GM23338 (cell line): Measurements from ENCODE around the gene RABEPK.
"Not testable (repeated sequence)": the region's sequence is repeated elsewhere in the genome, so short reads cannot be mapped to it uniquely, and the experiment has no call there.

Experiments
- CREB1 ChIP-seq: fragments of 250-450 bp; sonication (Bioruptor Pico); IDR thresholded peaks from 2 replicates; pipeline ENCODE4 v1.5.0; 2020; ENCODE audit warnings: low read depth, mild to moderate bottlenecking, moderate library complexity
- EZH2 ChIP-seq: fragments of 200-600 bp; sonication (generic); IDR thresholded peaks from one replicate; pipeline ENCODE4 v1.8.0; 2017; ENCODE audit warnings: antibody characterized with exemption, mild to moderate bottlenecking, low read depth; ENCODE audit not compliant: unreplicated experiment
- EZH2phosphoT487 ChIP-seq: fragments of 200-600 bp; sonication (generic); IDR thresholded peaks from one replicate; pipeline ENCODE4 v1.8.1; 2018; ENCODE audit warnings: antibody characterized with exemption; ENCODE audit not compliant: unreplicated experiment
- JUNB ChIP-seq: IDR thresholded peaks from one replicate; pipeline ENCODE4 v1.6.1; 2016; ENCODE audit warnings: antibody characterized with exemption; ENCODE audit not compliant: unreplicated experiment
- NANOG ChIP-seq: IDR thresholded peaks from 2 replicates; pipeline ENCODE4 v1.6.1; 2016; ENCODE audit warnings: antibody characterized with exemption, borderline replicate concordance
- POLR2AphosphoS5 ChIP-seq: IDR thresholded peaks from 2 replicates; pipeline ENCODE4 v1.6.1; 2016; ENCODE audit warnings: antibody characterized with exemption, low read depth
- STAT1 ChIP-seq: IDR thresholded peaks from one replicate; pipeline ENCODE4 v1.6.1; 2016; ENCODE audit warnings: antibody characterized with exemption; ENCODE audit not compliant: unreplicated experiment
- ZNF114 ChIP-seq: fragments of 250-450 bp; sonication (Bioruptor Pico); IDR thresholded peaks from 2 replicates; pipeline ENCODE4 v1.5.0; 2020; ENCODE audit warnings: mild to moderate bottlenecking, moderate library complexity
- ZNF331 ChIP-seq: fragments of 250-450 bp; sonication (Bioruptor Pico); IDR thresholded peaks from 2 replicates; pipeline ENCODE4 v1.5.0; 2020; ENCODE audit warnings: low read depth, mild to moderate bottlenecking, moderate library complexity
- TF ChIP-seq, protein P1 (sequence below), 2 experiments: fragments of 200-600 bp in 1 of 2; sonication (generic) in 1 of 2; conservative IDR thresholded peaks; 2 replicates each; pipeline versions ENCODE4 v1.5.1 to v1.6.1; 2016 to 2017; ENCODE audit warnings: antibody characterized with exemption in 2 of 2, low read depth in 2 of 2, mild to moderate bottlenecking in 2 of 2, moderate library complexity in 1 of 2
- TF ChIP-seq, protein P2 (sequence below): IDR thresholded peaks from one replicate; pipeline ENCODE4 v1.6.1; 2018; ENCODE audit warnings: antibody characterized with exemption; ENCODE audit not compliant: unreplicated experiment
- TF ChIP-seq, protein P3 (sequence below): fragments of 250-450 bp; sonication (Bioruptor Pico); IDR thresholded peaks from 2 replicates; pipeline ENCODE4 v1.5.0; 2020; ENCODE audit warnings: mild to moderate bottlenecking, moderate library complexity

DNA sequence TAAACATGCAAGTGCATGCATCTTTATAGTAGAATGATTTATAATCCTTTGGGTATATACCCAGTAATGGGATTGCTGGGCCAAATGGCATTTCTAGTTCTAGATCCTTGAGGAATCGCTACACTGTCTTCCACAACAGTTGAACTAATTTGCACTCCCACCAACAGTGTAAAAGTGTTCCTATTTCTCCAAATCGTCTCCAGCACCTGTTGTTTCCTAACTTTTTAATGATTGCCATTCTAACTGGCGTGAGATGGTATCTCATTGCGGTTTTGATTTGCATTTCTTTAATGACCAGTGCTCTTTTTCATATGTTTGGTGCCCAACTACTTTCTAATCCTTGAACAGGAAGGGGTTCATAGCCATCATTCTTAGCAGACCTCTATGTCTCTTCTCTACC, 18.6 kb upstream of the RABEPK start:
- TF ChIP-seq, protein P1, sequence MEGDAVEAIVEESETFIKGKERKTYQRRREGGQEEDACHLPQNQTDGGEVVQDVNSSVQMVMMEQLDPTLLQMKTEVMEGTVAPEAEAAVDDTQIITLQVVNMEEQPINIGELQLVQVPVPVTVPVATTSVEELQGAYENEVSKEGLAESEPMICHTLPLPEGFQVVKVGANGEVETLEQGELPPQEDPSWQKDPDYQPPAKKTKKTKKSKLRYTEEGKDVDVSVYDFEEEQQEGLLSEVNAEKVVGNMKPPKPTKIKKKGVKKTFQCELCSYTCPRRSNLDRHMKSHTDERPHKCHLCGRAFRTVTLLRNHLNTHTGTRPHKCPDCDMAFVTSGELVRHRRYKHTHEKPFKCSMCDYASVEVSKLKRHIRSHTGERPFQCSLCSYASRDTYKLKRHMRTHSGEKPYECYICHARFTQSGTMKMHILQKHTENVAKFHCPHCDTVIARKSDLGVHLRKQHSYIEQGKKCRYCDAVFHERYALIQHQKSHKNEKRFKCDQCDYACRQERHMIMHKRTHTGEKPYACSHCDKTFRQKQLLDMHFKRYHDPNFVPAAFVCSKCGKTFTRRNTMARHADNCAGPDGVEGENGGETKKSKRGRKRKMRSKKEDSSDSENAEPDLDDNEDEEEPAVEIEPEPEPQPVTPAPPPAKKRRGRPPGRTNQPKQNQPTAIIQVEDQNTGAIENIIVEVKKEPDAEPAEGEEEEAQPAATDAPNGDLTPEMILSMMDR (conservative IDR thresholded peaks at IDR 0.05; ENCODE audit: low read depth in 2 of 2) = not testable (repeated sequence)
- TF ChIP-seq NANOG; EZH2; ZNF331; JUNB; POLR2AphosphoS5; EZH2phosphoT487; CREB1; ZNF114 (CRISPR knock-in tag); STAT1: not testable (repeated sequence)
- TF ChIP-seq, protein P2, sequence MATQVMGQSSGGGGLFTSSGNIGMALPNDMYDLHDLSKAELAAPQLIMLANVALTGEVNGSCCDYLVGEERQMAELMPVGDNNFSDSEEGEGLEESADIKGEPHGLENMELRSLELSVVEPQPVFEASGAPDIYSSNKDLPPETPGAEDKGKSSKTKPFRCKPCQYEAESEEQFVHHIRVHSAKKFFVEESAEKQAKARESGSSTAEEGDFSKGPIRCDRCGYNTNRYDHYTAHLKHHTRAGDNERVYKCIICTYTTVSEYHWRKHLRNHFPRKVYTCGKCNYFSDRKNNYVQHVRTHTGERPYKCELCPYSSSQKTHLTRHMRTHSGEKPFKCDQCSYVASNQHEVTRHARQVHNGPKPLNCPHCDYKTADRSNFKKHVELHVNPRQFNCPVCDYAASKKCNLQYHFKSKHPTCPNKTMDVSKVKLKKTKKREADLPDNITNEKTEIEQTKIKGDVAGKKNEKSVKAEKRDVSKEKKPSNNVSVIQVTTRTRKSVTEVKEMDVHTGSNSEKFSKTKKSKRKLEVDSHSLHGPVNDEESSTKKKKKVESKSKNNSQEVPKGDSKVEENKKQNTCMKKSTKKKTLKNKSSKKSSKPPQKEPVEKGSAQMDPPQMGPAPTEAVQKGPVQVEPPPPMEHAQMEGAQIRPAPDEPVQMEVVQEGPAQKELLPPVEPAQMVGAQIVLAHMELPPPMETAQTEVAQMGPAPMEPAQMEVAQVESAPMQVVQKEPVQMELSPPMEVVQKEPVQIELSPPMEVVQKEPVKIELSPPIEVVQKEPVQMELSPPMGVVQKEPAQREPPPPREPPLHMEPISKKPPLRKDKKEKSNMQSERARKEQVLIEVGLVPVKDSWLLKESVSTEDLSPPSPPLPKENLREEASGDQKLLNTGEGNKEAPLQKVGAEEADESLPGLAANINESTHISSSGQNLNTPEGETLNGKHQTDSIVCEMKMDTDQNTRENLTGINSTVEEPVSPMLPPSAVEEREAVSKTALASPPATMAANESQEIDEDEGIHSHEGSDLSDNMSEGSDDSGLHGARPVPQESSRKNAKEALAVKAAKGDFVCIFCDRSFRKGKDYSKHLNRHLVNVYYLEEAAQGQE = not testable (repeated sequence)
- TF ChIP-seq, protein P3, sequence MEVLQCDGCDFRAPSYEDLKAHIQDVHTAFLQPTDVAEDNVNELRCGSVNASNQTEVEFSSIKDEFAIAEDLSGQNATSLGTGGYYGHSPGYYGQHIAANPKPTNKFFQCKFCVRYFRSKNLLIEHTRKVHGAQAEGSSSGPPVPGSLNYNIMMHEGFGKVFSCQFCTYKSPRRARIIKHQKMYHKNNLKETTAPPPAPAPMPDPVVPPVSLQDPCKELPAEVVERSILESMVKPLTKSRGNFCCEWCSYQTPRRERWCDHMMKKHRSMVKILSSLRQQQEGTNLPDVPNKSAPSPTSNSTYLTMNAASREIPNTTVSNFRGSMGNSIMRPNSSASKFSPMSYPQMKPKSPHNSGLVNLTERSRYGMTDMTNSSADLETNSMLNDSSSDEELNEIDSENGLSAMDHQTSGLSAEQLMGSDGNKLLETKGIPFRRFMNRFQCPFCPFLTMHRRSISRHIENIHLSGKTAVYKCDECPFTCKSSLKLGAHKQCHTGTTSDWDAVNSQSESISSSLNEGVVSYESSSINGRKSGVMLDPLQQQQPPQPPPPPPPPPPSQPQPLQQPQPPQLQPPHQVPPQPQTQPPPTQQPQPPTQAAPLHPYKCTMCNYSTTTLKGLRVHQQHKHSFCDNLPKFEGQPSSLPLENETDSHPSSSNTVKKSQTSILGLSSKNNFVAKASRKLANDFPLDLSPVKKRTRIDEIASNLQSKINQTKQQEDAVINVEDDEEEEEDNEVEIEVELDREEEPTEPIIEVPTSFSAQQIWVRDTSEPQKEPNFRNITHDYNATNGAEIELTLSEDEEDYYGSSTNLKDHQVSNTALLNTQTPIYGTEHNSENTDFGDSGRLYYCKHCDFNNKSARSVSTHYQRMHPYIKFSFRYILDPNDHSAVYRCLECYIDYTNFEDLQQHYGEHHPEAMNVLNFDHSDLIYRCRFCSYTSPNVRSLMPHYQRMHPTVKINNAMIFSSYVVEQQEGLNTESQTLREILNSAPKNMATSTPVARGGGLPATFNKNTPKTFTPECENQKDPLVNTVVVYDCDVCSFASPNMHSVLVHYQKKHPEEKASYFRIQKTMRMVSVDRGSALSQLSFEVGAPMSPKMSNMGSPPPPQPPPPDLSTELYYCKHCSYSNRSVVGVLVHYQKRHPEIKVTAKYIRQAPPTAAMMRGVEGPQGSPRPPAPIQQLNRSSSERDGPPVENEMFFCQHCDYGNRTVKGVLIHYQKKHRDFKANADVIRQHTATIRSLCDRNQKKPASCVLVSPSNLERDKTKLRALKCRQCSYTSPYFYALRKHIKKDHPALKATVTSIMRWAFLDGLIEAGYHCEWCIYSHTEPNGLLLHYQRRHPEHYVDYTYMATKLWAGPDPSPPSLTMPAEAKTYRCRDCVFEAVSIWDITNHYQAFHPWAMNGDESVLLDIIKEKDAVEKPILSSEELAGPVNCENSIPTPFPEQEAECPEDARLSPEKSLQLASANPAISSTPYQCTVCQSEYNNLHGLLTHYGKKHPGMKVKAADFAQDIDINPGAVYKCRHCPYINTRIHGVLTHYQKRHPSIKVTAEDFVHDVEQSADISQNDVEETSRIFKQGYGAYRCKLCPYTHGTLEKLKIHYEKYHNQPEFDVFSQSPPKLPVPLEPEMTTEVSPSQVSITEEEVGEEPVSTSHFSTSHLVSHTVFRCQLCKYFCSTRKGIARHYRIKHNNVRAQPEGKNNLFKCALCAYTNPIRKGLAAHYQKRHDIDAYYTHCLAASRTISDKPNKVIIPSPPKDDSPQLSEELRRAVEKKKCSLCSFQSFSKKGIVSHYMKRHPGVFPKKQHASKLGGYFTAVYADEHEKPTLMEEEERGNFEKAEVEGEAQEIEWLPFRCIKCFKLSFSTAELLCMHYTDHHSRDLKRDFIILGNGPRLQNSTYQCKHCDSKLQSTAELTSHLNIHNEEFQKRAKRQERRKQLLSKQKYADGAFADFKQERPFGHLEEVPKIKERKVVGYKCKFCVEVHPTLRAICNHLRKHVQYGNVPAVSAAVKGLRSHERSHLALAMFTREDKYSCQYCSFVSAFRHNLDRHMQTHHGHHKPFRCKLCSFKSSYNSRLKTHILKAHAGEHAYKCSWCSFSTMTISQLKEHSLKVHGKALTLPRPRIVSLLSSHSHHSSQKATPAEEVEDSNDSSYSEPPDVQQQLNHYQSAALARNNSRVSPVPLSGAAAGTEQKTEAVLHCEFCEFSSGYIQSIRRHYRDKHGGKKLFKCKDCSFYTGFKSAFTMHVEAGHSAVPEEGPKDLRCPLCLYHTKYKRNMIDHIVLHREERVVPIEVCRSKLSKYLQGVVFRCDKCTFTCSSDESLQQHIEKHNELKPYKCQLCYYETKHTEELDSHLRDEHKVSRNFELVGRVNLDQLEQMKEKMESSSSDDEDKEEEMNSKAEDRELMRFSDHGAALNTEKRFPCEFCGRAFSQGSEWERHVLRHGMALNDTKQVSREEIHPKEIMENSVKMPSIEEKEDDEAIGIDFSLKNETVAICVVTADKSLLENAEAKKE (CRISPR knock-in tag) = not testable (repeated sequence)
